NCI-H2171 (cell line): ENCODE results near the gene MAB21L4.

Source experiments
- DNase-seq: peaks from one replicate; lab custom pipeline; 2025; lab: John Stamatoyannopoulos, UW

MAB21L4 gene

DNA sequence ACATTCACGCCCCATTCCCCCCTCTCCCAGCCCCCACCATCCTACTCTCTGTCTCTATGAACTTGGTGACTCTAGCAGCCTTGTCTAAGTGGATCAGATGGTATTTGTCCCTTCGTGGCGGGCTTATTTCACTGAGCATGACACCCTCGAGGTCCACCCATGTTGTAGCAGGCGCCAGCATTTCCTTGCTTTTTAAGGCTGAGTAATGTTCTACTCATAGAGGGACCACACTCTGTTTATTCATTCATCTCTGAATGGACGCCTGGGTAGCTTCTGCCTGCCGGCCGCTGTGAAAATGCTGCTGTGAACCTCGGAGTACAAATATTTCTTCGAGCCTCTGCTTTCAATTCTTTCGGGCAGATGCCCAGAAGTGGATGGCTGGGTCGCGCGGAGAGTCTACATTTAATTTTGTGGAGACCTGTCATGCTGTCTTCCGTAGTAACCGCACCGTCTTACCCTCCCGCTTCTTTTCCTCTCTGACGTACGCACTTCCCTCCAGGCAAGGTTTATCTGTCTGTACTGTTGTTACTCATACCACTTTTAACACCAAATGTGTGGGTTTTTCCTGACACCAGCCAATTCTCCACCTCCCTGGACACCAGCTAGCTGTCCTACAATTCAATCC is 15.8 kb upstream of the MAB21L4 start:
- no peak for DNase-seq

DNA sequence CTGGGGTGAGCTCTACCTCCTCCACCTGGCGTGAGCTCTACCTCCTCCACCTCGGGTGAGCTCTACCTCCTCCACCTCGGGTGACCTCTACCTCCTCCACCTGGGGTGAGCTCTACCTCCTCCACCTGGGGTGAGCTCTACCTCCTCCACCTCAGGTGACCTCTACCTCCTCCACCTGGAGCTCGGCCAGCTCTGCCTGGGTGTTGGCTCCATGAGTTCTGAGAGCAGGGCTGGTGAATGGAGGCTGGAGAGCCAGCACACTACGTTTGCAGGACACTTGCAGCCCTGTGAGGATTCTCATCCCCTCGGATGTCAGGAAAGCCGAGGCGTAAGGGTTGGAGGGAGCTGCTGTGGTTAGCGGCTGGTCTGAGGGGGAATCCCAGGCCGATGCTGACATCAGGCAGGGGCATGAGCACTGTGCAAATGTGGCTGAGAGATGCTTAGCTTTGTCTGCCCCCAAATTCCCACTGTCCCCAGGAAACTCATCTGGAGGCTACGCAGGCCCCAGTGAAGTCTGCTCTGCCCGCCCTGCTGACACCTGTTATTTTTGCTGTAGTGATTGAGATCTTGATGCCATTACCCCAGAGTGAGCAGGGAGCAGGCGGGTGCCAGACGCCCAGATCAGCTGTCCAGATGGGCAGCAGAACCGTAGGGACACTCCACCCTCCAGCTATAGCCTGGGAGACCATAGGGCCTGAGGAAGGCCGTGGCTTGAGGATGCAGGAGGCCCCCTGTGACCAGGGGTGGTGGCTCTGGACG is 13.4 kb upstream of the MAB21L4 start:
- DNase-seq = no peak

DNA sequence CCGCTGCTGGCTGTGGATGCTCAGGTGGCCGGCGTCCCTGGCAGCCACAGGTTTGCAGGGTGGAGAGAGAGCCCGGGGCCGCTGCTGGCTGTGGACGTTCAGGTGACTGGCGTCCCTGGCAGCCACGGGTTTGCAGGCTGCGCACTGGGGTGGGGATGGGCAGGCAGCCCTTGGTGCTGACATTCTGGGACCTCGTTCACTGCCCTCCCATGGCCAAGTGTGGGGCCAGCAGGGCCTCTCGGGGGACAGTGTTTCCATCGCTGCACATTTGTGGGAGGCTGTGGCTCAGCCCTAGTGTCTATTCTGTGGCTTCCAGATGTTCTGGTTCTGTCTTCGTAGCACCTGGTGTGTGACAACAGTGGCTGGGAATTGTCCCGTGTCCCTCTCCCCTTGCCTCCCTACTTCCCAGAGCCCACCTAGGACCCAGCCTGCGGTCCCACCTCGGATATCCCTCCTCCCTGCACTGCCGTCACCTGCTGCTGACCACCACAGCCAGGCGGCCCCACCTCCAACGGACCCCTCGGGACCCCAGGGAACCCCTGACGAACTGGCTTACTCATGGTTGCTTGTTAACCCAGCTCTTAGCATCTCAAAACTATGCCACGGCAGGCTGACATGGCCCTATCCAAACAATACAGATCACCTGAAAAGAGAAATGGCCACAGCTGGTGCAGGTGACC is 11.1 kb upstream of the MAB21L4 start:
- no peak for DNase-seq

GRCh38 chr2:240906141-240906910 is 10.4 kb upstream of the MAB21L4 start, which contains the start of gene CROCC2:
Gene CROCC2 (plus strand): TSS chr2:240906336. CDS start chr2:240906514, 178 bp downstream.
- DNase-seq = no peak

DNA sequence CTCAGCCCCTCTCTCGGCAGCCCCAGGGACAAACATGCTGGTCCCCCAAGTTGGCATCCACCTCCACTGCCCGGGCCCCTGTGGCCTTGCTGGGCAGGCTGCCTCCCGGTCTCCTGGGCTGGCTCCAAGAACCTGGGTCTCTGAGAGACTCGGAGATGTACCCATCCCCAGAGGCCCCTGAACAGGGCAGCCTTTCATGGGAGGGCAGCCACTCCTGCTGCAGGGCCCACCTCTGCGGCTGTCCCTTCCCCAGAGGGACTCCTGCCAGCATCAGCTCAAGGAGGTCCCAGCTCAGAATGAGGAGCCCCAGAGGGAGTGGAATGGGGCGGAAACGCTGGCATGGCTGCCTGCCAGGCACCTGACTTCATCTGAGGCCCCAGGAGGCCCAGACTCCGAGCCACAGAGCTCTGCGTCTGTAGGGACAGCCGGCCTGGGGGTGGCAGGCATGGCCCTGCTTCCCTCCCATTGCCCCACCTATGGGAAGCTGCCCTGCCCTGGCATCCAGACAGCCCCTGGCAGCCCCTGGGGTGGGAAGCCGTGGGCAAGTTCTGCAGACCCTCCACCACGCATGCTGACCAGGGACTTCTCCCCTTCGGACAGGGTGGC is 9.3 kb upstream of the MAB21L4 start:
- DNase-seq = peak; percentile 53

DNA sequence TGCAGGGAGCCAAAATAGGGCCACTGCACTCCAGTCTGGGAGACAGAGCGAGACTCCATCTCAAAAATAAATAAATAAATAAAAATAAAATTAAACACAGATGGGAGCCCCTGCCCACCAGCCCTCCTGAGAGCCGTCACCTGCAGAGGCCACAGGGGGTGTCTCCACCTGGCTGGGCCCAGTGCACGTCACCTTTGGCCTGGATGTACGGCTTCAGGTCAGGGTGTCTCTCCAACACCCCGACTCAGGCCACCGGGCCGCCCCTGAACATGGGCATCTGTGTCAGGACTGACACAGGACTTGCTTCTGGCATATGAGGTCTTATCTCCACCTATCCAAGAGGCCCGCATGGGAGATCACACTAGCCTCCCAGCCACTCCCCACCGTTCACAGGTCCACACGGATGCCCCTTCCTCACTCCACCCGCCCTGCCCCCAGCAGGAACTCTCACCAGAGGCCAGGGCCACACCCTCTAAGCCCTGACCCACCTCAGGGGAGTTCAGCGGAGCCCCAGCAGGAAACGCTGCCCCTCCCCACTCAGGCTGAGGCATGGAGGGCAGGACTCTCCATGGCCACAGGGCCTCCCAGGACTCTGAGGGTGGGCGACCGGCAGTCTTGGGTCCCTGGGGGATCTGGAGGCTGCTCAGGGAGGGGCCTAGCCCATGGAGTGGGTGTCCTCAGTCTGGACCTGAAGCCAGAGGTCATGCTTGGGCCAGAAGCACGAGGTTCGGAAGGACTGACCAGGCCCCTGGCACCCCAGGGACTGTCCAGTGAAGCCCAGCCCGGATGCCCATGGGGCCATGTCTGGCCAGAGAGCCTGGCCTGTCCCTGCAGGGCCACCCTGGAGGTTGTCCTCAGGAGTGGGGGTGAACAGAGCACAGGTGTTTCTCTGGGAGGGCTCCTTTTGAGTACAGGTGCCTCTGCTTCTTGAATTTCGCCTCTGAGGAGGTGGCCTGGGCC is 8.5 kb upstream of the MAB21L4 start:
- no peak for DNase-seq

- DNase-seq = no peak
These were observed 7.5 kb upstream of the MAB21L4 start for GRCh38 chr2:240903191-240904060.

GRCh38 chr2:240902615-240903041 is 6.7 kb upstream of the MAB21L4 start:
- DNase-seq = no peak

GRCh38 chr2:240901986-240902614 is 6.1 kb upstream of the MAB21L4 start:
- no peak for DNase-seq

- DNase-seq = no peak
These were observed 4.3 kb upstream of the MAB21L4 start for GRCh38 chr2:240900141-240900860.

GRCh38 chr2:240899468-240899865 is 3.5 kb upstream of the MAB21L4 start:
- DNase-seq = no peak

GRCh38 chr2:240898731-240899467 is 2.9 kb upstream of the MAB21L4 start:
- DNase-seq = no peak

DNA sequence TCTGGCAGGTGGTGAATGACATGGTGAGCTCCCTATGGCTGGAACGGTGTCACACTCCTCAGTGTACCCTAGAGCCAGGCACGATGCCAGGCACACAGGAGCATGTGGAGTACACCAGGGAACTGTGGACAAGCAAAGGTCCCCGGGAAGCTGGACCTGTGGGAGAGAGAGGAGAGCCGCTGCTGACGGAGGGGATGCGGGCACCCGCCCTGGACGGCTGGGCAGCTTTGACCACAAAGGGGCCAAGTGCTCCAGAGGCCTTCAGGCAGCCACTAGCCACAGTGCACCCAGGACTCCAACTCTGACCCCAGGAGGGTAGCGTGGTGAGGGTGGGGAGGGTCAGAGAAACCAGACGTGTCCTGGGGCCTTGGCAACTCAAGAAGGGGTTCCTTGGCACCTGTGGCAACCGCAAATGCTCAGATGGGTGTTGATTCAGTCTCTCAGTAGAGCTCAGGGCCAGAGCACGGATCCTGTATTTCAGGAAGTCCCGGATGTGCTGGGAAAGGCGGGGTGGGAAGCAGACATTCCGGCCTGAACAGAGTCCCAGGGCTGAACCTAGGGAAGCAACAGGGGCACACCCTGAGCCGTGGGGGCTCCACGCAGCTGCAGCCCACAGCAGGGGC is 2.3 kb upstream of the MAB21L4 start:
- DNase-seq = no peak

- no peak for DNase-seq
These were observed 1.1 kb upstream of the MAB21L4 start for GRCh38 chr2:240896871-240897692.

GRCh38 chr2:240896394-240896793 is 438 bp upstream of the MAB21L4 start:
- no peak for DNase-seq

DNA sequence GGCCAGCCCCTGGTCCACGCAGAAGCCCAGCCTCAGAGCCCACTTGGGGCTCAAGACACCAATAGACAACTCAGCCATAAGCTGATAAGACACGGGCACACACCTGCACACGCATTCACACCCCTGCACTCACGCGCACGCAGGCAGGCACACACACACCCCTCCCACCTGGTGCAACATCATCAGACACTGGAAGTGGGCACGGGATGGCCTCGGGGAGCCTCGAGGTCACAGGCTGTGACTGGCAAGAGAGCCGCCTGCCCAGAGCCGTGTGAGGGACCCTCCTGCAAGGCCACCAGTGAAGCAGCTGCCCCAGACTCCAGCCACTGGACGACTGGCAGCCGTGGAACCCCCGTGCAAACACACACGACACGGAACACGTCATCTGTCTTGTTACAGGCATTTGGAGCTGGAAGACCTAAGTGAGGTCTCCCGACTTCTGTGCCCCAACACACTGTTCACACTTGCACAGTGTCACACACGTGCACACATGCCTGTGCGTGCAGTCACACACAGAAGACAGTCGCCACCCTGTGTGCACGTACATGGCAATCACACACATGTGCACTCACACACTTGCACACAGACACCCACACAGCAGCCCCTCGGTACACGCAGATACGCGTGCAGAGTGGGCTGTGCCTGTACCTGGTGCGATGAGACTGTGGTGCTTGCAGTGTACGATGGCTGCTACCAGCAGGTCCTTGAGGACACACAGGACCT is 959 bp downstream of the MAB21L4 start:
- no peak for DNase-seq
